GM19023 (cell line): ENCODE measurements around the gene KAT2B.
"Not testable (repeated sequence)": the region's sequence is repeated elsewhere in the genome, so short reads cannot be mapped to it uniquely, and the experiment has no call there.

ENCODE experiments used
- ATAC-seq: cut with Tn5 transposase; IDR thresholded peaks from one replicate; pipeline ENCODE4 v1.9.1; 2021; ENCODE audit warnings: mild to moderate bottlenecking, moderate library complexity; ENCODE audit not compliant: unreplicated experiment

Gene KAT2B

GRCh38 chr3:20041197-20041780, 1.0 kb downstream of the KAT2B start:
- peak; percentile 46 for ATAC-seq

GRCh38 chr3:20042331-20042730, 2.1 kb downstream of the KAT2B start:
- no peak for ATAC-seq

- ATAC-seq = peak; percentile 11
These were observed 3.1 kb downstream of the KAT2B start for GRCh38 chr3:20043396-20043795.

- no peak for ATAC-seq
These were observed 3.6 kb downstream of the KAT2B start for GRCh38 chr3:20043825-20044224.

GRCh38 chr3:20045141-20045540, 4.9 kb downstream of the KAT2B start:
- ATAC-seq = not testable (repeated sequence)

- no peak for ATAC-seq
These were observed 6.3 kb downstream of the KAT2B start for GRCh38 chr3:20046556-20046955.

- ATAC-seq = no peak
These were observed 7.1 kb downstream of the KAT2B start for GRCh38 chr3:20047341-20047779.

GRCh38 chr3:20047976-20048883, 8.0 kb downstream of the KAT2B start:
- peak; percentile 1 for ATAC-seq

- no peak for ATAC-seq
These were observed 11.0 kb downstream of the KAT2B start for GRCh38 chr3:20051123-20051806.

- no peak for ATAC-seq
These were observed 12.6 kb downstream of the KAT2B start for GRCh38 chr3:20052851-20053250.

GRCh38 chr3:20054549-20054987, 14.3 kb downstream of the KAT2B start:
- peak; percentile 69 for ATAC-seq

GRCh38 chr3:20055020-20055775, 15.0 kb downstream of the KAT2B start:
- peak; percentile 19 for ATAC-seq

- no peak for ATAC-seq
These were observed 15.6 kb downstream of the KAT2B start for GRCh38 chr3:20055842-20056241.

- peak; percentile 42 for ATAC-seq
These were observed 16.7 kb downstream of the KAT2B start for GRCh38 chr3:20056725-20057611.

- no peak for ATAC-seq
These were observed 17.4 kb downstream of the KAT2B start for GRCh38 chr3:20057612-20058180.

GRCh38 chr3:20059929-20060328, 19.7 kb downstream of the KAT2B start:
- no peak for ATAC-seq

- ATAC-seq = peak; percentile 44
These were observed 20.9 kb downstream of the KAT2B start for GRCh38 chr3:20060974-20061685.

- ATAC-seq = no peak
These were observed 22.8 kb downstream of the KAT2B start for GRCh38 chr3:20062996-20063395.

- no peak for ATAC-seq
These were observed 24.1 kb downstream of the KAT2B start for GRCh38 chr3:20064387-20064786.
